Measurements from ENCODE around the gene AMMECR1.
A peak's percentile ranks its signal among the peaks of the same experiment; 100 is the strongest.
"Not testable (repeated sequence)": the region's sequence is repeated elsewhere in the genome, so short reads cannot be mapped to it uniquely, and the experiment has no call there.

The AMMECR1 gene

GRCh38 chrX:110317820-110318663 is at the start of gene AMMECR1:
Gene AMMECR1, minus strand, starts transcription at chrX:110318085. Its CDS starts 14 bp downstream, at chrX:110318071.
- DNase-seq (ENCODE audit: low read depth in 2 of 2) = peak; percentile 53 to 65

DNA sequence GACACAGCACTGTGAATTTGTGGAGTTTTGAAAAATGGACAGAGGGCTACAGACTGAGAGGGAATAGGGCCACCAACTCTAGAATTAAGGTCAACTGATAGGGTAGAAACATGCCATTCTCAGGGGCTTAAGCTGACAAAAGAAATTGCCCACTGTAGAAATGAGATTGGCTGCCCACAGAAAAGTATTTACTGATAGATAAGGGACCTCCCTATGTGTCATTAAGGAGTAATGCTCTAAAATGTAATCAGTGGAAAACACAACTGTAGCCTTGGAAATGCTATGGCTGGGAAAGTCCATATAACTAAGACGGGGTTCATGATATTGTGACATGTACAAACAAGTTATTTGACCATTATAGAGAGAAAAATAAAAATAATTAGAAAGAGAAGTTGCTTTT is 45.4 kb upstream of the AMMECR1 start:
- no peak for DNase-seq (ENCODE audit: low read depth in 2 of 2)

GRCh38 chrX:110359273-110359672 is 41.4 kb upstream of the AMMECR1 start:
- no peak for DNase-seq (ENCODE audit: low read depth in 2 of 2)

GRCh38 chrX:110358548-110358947 is 40.7 kb upstream of the AMMECR1 start, which contains the start of gene RTL9:
Gene RTL9, plus strand, starts transcription at chrX:110358848. Its CDS starts 91,770 bp downstream, at chrX:110450618.
- DNase-seq (ENCODE audit: low read depth in 2 of 2) = no peak

GRCh38 chrX:110346681-110347080 is 28.8 kb upstream of the AMMECR1 start:
- DNase-seq (ENCODE audit: low read depth in 2 of 2) = no peak

DNA sequence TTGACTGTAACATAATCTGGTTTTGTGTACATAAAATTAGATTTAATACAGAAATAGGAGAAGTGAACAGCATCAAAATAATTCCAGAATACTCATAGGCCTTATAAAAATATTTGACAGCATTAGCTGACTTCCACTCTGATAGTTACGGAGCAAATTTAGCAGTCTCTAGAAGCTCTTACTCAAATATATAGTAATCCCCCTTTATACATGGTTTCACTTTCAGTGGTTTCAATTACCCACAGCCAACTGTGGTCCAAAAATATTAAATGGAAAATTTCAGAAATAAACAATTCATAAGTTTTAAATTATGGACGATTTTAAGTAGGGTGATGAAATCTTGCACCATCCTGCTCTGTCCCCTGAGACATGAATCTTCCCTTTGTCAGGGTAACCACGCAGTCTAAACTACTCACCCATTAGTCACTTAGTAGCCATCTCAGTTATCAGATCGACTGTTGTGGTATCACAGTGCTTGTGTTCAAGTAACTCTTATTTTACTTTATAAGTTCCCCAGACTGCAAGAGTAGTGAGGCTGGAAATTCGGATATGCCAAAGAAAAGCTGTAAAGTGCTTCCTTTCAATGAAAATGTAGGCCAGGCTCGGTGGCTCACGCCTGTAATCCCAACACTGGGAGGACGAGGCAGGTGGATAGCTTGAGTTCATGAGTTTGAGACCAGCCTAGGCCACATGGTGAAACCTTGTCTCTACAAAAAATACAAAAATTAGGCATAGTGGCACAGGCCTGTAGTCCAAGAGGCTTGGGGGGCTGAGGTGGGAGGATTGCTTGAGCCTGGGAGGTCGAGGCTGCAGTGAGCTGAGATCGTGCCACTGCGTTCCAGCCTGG is 23.5 kb upstream of the AMMECR1 start:
- no peak for DNase-seq (ENCODE audit: low read depth in 2 of 2)

- no peak for DNase-seq (ENCODE audit: low read depth in 2 of 2)
These were observed 21.1 kb upstream of the AMMECR1 start for GRCh38 chrX:110338935-110339334.

DNA sequence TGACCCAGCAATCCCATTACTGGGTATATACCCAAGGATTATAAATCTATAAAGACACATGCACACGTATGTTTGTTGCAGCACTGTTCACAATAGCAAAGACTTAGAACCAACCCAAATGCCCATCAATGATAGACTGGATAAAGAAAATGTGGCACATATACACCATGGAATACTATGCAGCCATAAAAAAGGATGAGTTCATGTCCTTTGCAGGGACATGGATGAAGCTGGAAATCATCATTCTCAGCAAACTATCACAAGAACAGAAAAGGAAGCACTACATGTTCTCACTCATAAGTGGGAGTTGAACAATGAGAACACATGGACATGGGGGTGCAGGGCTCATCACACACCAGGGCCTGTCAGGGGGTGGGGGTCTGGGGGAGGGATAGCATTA is 15.6 kb upstream of the AMMECR1 start:
- not testable (repeated sequence) for DNase-seq (ENCODE audit: low read depth in 2 of 2)

- DNase-seq (ENCODE audit: low read depth in 2 of 2) = no peak
These were observed 13.7 kb upstream of the AMMECR1 start for GRCh38 chrX:110331444-110332030.

GRCh38 chrX:110328613-110329012 is 10.7 kb upstream of the AMMECR1 start:
- DNase-seq (ENCODE audit: low read depth in 2 of 2) = not testable (repeated sequence)

- no peak for DNase-seq (ENCODE audit: low read depth in 2 of 2)
These were observed 9.5 kb upstream of the AMMECR1 start for GRCh38 chrX:110327336-110327735.

GRCh38 chrX:110326712-110327111 is 8.8 kb upstream of the AMMECR1 start:
- no peak for DNase-seq (ENCODE audit: low read depth in 2 of 2)

DNA sequence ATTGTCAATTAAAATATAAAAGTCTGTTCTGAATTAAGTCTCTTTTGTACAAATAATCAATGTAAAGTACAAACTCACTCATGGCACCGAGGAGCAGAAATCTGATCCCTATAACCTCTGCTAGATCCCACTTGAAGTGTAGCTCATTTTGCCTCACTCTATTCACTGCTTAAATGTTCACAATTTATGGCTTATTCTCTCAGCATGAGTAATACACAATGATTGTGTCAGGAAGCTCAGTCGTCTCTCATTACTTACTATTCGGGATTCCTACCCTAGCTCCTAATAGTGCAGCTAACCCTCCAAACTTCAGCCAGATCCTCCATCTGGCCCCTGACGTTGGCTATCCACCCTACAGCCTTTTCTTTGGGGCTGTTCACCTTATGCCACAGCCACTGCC is 4.7 kb upstream of the AMMECR1 start:
- no peak for DNase-seq (ENCODE audit: low read depth in 2 of 2)

DNA sequence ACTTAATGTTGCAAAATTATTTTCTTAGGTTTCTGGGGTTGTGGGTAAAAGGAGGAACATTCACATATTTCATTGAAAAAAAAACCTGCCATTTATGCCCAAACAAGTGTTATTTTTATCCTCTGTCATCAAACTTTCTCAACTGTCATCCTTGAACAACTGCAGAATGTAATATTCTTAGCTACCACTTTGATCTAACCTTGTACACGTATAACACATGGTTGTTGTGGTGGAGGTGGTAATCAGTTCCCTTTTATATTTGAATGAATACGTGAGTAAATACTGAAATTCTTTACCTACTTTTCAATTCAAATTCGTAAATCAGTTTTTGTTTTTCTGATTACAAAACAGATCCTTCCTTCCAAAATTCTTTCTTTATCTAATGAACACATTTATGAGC is 3.8 kb upstream of the AMMECR1 start:
- DNase-seq (ENCODE audit: low read depth in 2 of 2) = no peak

GRCh38 chrX:110321081-110321480 is 3.2 kb upstream of the AMMECR1 start:
- no peak for DNase-seq (ENCODE audit: low read depth in 2 of 2)

DNA sequence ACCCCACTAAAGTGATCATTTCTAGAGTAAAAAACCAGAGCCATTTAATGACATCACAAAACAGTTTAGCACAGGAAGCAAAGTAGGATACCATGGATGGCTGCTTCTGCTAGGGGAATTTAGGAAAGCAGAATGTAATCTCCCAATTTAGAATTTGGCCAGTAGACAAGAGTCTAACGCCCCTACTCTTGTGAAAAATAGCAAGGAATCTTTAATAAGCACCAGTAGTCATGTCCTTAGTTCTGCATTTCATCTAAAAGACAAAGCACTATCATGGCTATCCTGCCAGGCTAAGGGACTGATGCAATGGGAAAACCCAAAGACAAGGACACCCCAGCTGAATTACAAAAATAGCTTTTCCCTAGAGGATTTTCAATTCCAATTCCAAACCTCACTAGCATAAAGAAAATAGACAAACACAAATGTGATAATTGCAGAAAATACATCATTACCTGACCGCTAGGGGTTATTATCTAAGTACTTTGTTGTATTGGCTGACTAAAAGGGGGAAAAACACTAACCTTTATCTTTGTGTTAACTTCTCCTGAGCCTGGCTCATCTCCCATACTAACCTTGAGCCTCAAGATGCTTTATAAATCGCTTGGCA is 2.6 kb upstream of the AMMECR1 start:
- DNase-seq (ENCODE audit: low read depth in 2 of 2) = no peak

GRCh38 chrX:110318664-110318968 is 731 bp upstream of the AMMECR1 start:
- DNase-seq (ENCODE audit: low read depth in 2 of 2) = no peak

- peak; percentile 4 to 17 for DNase-seq (ENCODE audit: low read depth in 2 of 2)
These were observed 645 bp downstream of the AMMECR1 start for GRCh38 chrX:110317061-110317819.

GRCh38 chrX:110316351-110317060 is 1.4 kb downstream of the AMMECR1 start:
- no peak for DNase-seq (ENCODE audit: low read depth in 2 of 2)

GRCh38 chrX:110315551-110315950 is 2.3 kb downstream of the AMMECR1 start:
- DNase-seq (ENCODE audit: low read depth in 2 of 2) = no peak

Data from stimulated activated CD8-positive, alpha-beta memory T cell treated with anti-CD3 and anti-CD28 coated beads, Interleukin-2, amount 100 ng/mL, for 48 hours (primary cell).